ENCODE results near the gene NUP62CL.

- TF ChIP-seq, protein P1, sequence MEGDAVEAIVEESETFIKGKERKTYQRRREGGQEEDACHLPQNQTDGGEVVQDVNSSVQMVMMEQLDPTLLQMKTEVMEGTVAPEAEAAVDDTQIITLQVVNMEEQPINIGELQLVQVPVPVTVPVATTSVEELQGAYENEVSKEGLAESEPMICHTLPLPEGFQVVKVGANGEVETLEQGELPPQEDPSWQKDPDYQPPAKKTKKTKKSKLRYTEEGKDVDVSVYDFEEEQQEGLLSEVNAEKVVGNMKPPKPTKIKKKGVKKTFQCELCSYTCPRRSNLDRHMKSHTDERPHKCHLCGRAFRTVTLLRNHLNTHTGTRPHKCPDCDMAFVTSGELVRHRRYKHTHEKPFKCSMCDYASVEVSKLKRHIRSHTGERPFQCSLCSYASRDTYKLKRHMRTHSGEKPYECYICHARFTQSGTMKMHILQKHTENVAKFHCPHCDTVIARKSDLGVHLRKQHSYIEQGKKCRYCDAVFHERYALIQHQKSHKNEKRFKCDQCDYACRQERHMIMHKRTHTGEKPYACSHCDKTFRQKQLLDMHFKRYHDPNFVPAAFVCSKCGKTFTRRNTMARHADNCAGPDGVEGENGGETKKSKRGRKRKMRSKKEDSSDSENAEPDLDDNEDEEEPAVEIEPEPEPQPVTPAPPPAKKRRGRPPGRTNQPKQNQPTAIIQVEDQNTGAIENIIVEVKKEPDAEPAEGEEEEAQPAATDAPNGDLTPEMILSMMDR (conservative IDR thresholded peaks at IDR 0.05; ENCODE audit: low read depth, low read length): no peak
- TF ChIP-seq EZH2phosphoT487 (IDR thresholded peaks at IDR 0.05; ENCODE audit: borderline replicate concordance, low read length) (no peak), EZH2 (IDR thresholded peaks at IDR 0.05; ENCODE audit: low read length, unreplicated experiment) (no peak)
Measured at GRCh38 chrX:107117993-107118321, 88.3 kb downstream of the NUP62CL start.

All from PC-3 (cell line).